ENCODE measurements around the gene NLK. TPM values are rescaled to one million over a fixed set of nuclear protein-coding genes. Genes with fewer than 3 reads are reported as not detected.

Gene NLK
- total and polyA plus RNA-seq, 2 of the 13 experiments (the other 11 are each of a cell fraction or from before 2014, with no cell fraction given): 13.4 to 14.6 TPM

DNA sequence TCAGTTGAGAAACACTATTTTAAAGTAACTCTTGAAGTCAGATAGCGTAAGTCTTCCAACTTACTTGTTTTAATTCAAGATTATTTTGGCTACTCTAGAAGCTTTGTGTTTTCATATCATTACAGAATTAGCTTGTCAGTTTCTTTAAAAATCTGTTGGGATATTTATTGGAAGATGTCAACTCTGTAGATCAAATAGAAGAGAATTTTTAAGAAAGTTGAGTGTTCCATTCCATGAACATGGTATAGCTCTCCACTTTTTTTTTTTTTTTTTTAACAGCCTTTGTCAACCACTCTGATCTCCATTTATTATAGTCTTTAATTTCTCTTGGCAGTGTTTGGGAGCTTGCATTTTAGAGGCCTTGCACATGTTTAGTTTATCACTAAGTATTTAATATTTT, 28.7 kb downstream of the NLK start:
- Histone ChIP-seq H3K4me3 (replicated peaks in 1 of 3; ENCODE audit: insufficient read depth in 1 of 3, low read depth in 2 of 3, low read length in 3 of 3) (no peak overlapping the region), H3K9ac (ENCODE audit: insufficient read depth, low read depth, low read length) (no peak overlapping the region), H3K79me2 (ENCODE audit: insufficient read depth, low read length) (peaks cover 3% of the 10 kb centered on the region), H3K36me3 (replicated peaks in 1 of 2; ENCODE audit: control insufficient read depth in 1 of 2, insufficient read depth in 2 of 2, low read length in 2 of 2) (no peaks in the 10 kb centered on the region; a peak in 1 of 5 replicates), H3K9me3 (ENCODE audit: low read length) (peaks cover 12% of the 10 kb centered on the region), H3K27ac (ENCODE audit: extremely low read length, insufficient read depth, low read length) (no peak overlapping the region), H3K27me3 (ENCODE audit: control insufficient read depth in 1 of 2, insufficient read depth in 2 of 2, low read length in 2 of 2) (no peaks in the 10 kb centered on the region), H2AFZ (ENCODE audit: low read length) (no peak overlapping the region), H3K4me2 (ENCODE audit: low read depth, low read length) (no peak overlapping the region), H4K20me1 (ENCODE audit: insufficient read depth, low read length) (no peaks in the 10 kb centered on the region), H3K4me1 (ENCODE audit: insufficient read depth, low read length) (no peaks in the 10 kb centered on the region)
- intact Hi-C loops (cut with micrococcal nuclease; ENCODE audit: unreplicated experiment): no loop called here
- BruUV-seq (replicated peaks): no TSS peak
- ChIA-PET POLR2A (no interaction called here), CTCF (ENCODE audit: low intra/inter-chr PET ratio, low total read pairs) (no interaction called here)
- ATAC-seq (no peak), FAIRE-seq (no peak), DNase-seq (ENCODE audit: low spot score) (no peak)
- TF ChIP-seq SPEN (CRISPR knock-in tag; IDR thresholded peaks at IDR 0.05; ENCODE audit: low read depth) (no peak), BATF2 (CRISPR knock-in tag; IDR thresholded peaks at IDR 0.05) (no peak), ZNF577 (CRISPR knock-in tag; IDR thresholded peaks at IDR 0.05; ENCODE audit: borderline replicate concordance, low read depth) (no peak), ZNF121 (CRISPR knock-in tag; IDR thresholded peaks at IDR 0.05) (no peak), ZNF605 (CRISPR knock-in tag; IDR thresholded peaks at IDR 0.05) (no peak), SRSF9 (IDR thresholded peaks at IDR 0.05; ENCODE audit: borderline replicate concordance, insufficient read depth, low read depth, low read length, poor library complexity, severe bottlenecking) (no peak), RCOR2 (CRISPR knock-in tag; IDR thresholded peaks at IDR 0.05) (no peak), CENPX (CRISPR knock-in tag; IDR thresholded peaks at IDR 0.05) (no peak), SNRNP70 (IDR thresholded peaks at IDR 0.05; ENCODE audit: low read depth, low read length) (no peak)
- TF ChIP-seq, protein P1, sequence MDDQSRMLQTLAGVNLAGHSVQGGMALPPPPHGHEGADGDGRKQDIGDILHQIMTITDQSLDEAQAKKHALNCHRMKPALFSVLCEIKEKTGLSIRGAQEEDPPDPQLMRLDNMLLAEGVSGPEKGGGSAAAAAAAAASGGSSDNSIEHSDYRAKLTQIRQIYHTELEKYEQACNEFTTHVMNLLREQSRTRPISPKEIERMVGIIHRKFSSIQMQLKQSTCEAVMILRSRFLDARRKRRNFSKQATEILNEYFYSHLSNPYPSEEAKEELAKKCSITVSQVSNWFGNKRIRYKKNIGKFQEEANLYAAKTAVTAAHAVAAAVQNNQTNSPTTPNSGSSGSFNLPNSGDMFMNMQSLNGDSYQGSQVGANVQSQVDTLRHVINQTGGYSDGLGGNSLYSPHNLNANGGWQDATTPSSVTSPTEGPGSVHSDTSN (CRISPR knock-in tag; IDR thresholded peaks at IDR 0.05; ENCODE audit: borderline replicate concordance): no peak
- TF ChIP-seq, protein P2, sequence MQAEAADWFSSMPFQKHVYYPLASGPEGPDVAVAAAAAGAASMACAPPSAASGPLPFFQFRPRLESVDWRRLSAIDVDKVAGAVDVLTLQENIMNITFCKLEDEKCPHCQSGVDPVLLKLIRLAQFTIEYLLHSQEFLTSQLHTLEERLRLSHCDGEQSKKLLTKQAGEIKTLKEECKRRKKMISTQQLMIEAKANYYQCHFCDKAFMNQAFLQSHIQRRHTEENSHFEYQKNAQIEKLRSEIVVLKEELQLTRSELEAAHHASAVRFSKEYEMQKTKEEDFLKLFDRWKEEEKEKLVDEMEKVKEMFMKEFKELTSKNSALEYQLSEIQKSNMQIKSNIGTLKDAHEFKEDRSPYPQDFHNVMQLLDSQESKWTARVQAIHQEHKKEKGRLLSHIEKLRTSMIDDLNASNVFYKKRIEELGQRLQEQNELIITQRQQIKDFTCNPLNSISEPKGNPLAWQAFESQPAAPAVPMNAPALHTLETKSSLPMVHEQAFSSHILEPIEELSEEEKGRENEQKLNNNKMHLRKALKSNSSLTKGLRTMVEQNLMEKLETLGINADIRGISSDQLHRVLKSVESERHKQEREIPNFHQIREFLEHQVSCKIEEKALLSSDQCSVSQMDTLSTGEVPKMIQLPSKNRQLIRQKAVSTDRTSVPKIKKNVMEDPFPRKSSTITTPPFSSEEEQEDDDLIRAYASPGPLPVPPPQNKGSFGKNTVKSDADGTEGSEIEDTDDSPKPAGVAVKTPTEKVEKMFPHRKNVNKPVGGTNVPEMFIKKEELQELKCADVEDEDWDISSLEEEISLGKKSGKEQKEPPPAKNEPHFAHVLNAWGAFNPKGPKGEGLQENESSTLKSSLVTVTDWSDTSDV (CRISPR knock-in tag; IDR thresholded peaks at IDR 0.05): no peak
- WGBS (ENCODE audit: low lambda C conversion rate): 100% methylated on average over 1 of the region's 1 CpG
- in situ Hi-C loops (cut with HindIII; ENCODE audit: extremely low pct_ligation_motif_present, low pct_unique_long_range_greater_than_20kb): no loop called here
